ENCODE results near the gene ARHGAP15. TPM values are rescaled to one million over a fixed set of nuclear protein-coding genes. Genes with fewer than 3 reads are reported as not detected.
A peak's percentile ranks its signal among the peaks of the same experiment; 100 is the strongest.

Gene ARHGAP15
- total and polyA plus RNA-seq, 2 experiments from 2014 or later = 0.26 TPM; not detected in 1

DNA sequence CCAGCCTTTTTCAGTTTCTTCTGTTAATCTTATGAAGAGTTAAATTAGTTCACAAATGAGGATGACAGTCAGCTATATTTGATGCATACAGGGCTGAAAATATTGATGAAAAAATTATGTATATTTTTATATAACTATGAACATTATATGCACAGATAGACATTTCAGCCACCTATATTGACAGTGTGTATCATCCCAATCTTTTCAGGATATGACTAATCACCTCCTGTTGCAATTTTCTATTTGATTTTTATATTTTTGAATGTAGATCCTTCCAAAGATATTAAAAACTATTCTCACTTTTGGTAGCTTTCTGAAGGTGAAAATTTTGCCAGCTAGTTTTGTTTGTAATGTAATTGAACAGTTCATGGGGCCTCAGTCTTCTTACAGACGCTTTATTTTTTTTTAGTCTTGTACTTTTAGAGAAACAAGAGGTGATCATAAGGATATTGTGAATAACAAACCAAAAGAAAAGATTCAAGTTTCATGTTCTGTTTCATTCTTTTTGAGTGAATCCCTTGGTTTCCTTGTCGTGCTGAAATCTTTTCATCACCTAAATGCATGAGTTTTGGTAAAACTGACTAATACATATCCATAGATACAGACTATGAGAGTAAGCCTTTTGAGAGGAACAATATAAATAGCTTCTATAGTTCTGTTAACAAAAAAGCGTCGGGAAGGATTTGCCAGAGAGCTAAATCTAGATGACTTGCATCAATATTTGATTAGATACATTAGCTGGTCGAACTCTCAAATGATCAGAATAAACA lies 123.1 kb downstream of the ARHGAP15 start:
- no peaks in the 10 kb centered on the region for H4K20me1 ChIP-seq (replicated peaks; ENCODE audit: insufficient read depth)
- no peak overlapping the region for H2AFZ ChIP-seq
- DNase-seq (ENCODE audit: low spot score) = no peak
- peaks cover 7% of the 10 kb centered on the region; the same call in 2 of the 3 replicates for H3K4me1 Mint-ChIP-seq
- H3F3A ChIP-seq (replicated peaks; ENCODE audit: low read depth) = no peaks in the 10 kb centered on the region
- H3K9me2 ChIP-seq (ENCODE audit: insufficient read depth) = no peaks in the 10 kb centered on the region
- H3K9me3 Mint-ChIP-seq = 0 out of 3 replicates have a peak, but pooled peaks cover 2% of the 10 kb centered on the region
- no peak overlapping the region for H3K27ac Mint-ChIP-seq
- no peak for ATAC-seq
- H3K4me2 ChIP-seq = no peak overlapping the region
- no peak for TF ChIP-seq EZH2phosphoT487 (IDR thresholded peaks at IDR 0.05; ENCODE audit: unreplicated experiment)
- TF ChIP-seq, protein P1, sequence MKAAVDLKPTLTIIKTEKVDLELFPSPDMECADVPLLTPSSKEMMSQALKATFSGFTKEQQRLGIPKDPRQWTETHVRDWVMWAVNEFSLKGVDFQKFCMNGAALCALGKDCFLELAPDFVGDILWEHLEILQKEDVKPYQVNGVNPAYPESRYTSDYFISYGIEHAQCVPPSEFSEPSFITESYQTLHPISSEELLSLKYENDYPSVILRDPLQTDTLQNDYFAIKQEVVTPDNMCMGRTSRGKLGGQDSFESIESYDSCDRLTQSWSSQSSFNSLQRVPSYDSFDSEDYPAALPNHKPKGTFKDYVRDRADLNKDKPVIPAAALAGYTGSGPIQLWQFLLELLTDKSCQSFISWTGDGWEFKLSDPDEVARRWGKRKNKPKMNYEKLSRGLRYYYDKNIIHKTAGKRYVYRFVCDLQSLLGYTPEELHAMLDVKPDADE (IDR thresholded peaks at IDR 0.05) = no peak
- no peak for TF ChIP-seq ZNF331 (CRISPR knock-in tag; IDR thresholded peaks at IDR 0.05; ENCODE audit: low read depth)
- TF ChIP-seq JUNB (IDR thresholded peaks at IDR 0.05; ENCODE audit: unreplicated experiment) = no peak
- TF ChIP-seq ZNF114 (CRISPR knock-in tag; IDR thresholded peaks at IDR 0.05) = no peak
- TF ChIP-seq, protein P2, sequence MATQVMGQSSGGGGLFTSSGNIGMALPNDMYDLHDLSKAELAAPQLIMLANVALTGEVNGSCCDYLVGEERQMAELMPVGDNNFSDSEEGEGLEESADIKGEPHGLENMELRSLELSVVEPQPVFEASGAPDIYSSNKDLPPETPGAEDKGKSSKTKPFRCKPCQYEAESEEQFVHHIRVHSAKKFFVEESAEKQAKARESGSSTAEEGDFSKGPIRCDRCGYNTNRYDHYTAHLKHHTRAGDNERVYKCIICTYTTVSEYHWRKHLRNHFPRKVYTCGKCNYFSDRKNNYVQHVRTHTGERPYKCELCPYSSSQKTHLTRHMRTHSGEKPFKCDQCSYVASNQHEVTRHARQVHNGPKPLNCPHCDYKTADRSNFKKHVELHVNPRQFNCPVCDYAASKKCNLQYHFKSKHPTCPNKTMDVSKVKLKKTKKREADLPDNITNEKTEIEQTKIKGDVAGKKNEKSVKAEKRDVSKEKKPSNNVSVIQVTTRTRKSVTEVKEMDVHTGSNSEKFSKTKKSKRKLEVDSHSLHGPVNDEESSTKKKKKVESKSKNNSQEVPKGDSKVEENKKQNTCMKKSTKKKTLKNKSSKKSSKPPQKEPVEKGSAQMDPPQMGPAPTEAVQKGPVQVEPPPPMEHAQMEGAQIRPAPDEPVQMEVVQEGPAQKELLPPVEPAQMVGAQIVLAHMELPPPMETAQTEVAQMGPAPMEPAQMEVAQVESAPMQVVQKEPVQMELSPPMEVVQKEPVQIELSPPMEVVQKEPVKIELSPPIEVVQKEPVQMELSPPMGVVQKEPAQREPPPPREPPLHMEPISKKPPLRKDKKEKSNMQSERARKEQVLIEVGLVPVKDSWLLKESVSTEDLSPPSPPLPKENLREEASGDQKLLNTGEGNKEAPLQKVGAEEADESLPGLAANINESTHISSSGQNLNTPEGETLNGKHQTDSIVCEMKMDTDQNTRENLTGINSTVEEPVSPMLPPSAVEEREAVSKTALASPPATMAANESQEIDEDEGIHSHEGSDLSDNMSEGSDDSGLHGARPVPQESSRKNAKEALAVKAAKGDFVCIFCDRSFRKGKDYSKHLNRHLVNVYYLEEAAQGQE (IDR thresholded peaks at IDR 0.05; ENCODE audit: unreplicated experiment) = no peak
- no peak for TF ChIP-seq EZH2 (IDR thresholded peaks at IDR 0.05; ENCODE audit: low read depth, unreplicated experiment)
- no peaks in the 10 kb centered on the region for H3K79me2 ChIP-seq (replicated peaks; ENCODE audit: insufficient read depth)
- no peak overlapping the region for H3K4me3 ChIP-seq
- H3K36me3 ChIP-seq (ENCODE audit: insufficient read depth) = no peaks in the 10 kb centered on the region
- no peaks in the 10 kb centered on the region for H3K4me1 ChIP-seq (ENCODE audit: insufficient read depth)
- H3K4me3 Mint-ChIP-seq = no peak overlapping the region
- no peaks in the 10 kb centered on the region for H3K27me3 Mint-ChIP-seq (ENCODE audit: insufficient read depth, low read depth, poor library complexity)
- H3K36me3 Mint-ChIP-seq (ENCODE audit: low read depth) = 0 out of 3 replicates have a peak, but pooled peaks cover 4% of the 10 kb centered on the region
- no peaks in the 10 kb centered on the region for H3K27me3 ChIP-seq (ENCODE audit: insufficient read depth)
- no peak overlapping the region for H3K27ac ChIP-seq (ENCODE audit: low read depth)

DNA sequence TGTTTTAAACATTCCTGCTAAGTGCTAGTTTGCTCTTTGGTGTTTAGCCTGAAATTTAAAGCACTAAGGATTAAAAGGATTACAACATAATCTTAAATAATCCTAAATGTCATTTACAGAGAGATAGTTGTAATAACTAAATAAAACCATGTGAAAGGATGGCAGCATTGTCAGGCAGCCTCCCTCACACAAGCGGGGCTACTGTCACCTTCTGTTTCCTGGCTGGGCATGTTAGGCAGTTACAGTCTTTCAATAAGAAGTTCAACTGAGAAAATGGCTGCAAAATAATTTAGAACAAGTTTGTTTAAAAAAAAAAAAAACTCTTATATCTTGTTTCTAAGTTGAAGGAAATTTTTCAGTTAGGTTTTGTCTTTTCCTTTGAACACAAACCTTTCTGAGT lies 124.9 kb downstream of the ARHGAP15 start:
- no peaks in the 10 kb centered on the region for H3K27me3 Mint-ChIP-seq (ENCODE audit: insufficient read depth, low read depth, poor library complexity)
- Histone ChIP-seq H2AFZ (peak overlapping the region; percentile 14; the same call in 1 of the 2 replicates), H3K4me2 (no peak overlapping the region), H3K9me2 (ENCODE audit: insufficient read depth) (no peaks in the 10 kb centered on the region), H4K20me1 (replicated peaks; ENCODE audit: insufficient read depth) (no peaks in the 10 kb centered on the region), H3K27ac (ENCODE audit: low read depth) (no peak overlapping the region), H3K4me3 (no peak overlapping the region), H3K79me2 (replicated peaks; ENCODE audit: insufficient read depth) (no peaks in the 10 kb centered on the region), H3K36me3 (ENCODE audit: insufficient read depth) (no peaks in the 10 kb centered on the region), H3F3A (replicated peaks; ENCODE audit: low read depth) (no peaks in the 10 kb centered on the region), H3K4me1 (ENCODE audit: insufficient read depth) (peaks cover 5% of the 10 kb centered on the region), H3K27me3 (ENCODE audit: insufficient read depth) (no peaks in the 10 kb centered on the region)
- 0 out of 3 replicates have a peak, but pooled peaks cover 2% of the 10 kb centered on the region for H3K9me3 Mint-ChIP-seq
- H3K27ac Mint-ChIP-seq = no peak overlapping the region
- 0 out of 3 replicates have a peak, but pooled peaks cover 4% of the 10 kb centered on the region for H3K36me3 Mint-ChIP-seq (ENCODE audit: low read depth)
- H3K4me3 Mint-ChIP-seq = no peak overlapping the region
- peaks cover 16% of the 10 kb centered on the region for H3K4me1 Mint-ChIP-seq
- DNase-seq (ENCODE audit: low spot score) (no peak), ATAC-seq (no peak)
- no peak for TF ChIP-seq EZH2phosphoT487 (IDR thresholded peaks at IDR 0.05; ENCODE audit: unreplicated experiment)
- TF ChIP-seq CREB1 (CRISPR knock-in tag; IDR thresholded peaks at IDR 0.05; ENCODE audit: low read depth) = no peak
- TF ChIP-seq STAT1 (IDR thresholded peaks at IDR 0.05; ENCODE audit: unreplicated experiment) = no peak
- TF ChIP-seq, protein P3, sequence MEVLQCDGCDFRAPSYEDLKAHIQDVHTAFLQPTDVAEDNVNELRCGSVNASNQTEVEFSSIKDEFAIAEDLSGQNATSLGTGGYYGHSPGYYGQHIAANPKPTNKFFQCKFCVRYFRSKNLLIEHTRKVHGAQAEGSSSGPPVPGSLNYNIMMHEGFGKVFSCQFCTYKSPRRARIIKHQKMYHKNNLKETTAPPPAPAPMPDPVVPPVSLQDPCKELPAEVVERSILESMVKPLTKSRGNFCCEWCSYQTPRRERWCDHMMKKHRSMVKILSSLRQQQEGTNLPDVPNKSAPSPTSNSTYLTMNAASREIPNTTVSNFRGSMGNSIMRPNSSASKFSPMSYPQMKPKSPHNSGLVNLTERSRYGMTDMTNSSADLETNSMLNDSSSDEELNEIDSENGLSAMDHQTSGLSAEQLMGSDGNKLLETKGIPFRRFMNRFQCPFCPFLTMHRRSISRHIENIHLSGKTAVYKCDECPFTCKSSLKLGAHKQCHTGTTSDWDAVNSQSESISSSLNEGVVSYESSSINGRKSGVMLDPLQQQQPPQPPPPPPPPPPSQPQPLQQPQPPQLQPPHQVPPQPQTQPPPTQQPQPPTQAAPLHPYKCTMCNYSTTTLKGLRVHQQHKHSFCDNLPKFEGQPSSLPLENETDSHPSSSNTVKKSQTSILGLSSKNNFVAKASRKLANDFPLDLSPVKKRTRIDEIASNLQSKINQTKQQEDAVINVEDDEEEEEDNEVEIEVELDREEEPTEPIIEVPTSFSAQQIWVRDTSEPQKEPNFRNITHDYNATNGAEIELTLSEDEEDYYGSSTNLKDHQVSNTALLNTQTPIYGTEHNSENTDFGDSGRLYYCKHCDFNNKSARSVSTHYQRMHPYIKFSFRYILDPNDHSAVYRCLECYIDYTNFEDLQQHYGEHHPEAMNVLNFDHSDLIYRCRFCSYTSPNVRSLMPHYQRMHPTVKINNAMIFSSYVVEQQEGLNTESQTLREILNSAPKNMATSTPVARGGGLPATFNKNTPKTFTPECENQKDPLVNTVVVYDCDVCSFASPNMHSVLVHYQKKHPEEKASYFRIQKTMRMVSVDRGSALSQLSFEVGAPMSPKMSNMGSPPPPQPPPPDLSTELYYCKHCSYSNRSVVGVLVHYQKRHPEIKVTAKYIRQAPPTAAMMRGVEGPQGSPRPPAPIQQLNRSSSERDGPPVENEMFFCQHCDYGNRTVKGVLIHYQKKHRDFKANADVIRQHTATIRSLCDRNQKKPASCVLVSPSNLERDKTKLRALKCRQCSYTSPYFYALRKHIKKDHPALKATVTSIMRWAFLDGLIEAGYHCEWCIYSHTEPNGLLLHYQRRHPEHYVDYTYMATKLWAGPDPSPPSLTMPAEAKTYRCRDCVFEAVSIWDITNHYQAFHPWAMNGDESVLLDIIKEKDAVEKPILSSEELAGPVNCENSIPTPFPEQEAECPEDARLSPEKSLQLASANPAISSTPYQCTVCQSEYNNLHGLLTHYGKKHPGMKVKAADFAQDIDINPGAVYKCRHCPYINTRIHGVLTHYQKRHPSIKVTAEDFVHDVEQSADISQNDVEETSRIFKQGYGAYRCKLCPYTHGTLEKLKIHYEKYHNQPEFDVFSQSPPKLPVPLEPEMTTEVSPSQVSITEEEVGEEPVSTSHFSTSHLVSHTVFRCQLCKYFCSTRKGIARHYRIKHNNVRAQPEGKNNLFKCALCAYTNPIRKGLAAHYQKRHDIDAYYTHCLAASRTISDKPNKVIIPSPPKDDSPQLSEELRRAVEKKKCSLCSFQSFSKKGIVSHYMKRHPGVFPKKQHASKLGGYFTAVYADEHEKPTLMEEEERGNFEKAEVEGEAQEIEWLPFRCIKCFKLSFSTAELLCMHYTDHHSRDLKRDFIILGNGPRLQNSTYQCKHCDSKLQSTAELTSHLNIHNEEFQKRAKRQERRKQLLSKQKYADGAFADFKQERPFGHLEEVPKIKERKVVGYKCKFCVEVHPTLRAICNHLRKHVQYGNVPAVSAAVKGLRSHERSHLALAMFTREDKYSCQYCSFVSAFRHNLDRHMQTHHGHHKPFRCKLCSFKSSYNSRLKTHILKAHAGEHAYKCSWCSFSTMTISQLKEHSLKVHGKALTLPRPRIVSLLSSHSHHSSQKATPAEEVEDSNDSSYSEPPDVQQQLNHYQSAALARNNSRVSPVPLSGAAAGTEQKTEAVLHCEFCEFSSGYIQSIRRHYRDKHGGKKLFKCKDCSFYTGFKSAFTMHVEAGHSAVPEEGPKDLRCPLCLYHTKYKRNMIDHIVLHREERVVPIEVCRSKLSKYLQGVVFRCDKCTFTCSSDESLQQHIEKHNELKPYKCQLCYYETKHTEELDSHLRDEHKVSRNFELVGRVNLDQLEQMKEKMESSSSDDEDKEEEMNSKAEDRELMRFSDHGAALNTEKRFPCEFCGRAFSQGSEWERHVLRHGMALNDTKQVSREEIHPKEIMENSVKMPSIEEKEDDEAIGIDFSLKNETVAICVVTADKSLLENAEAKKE (CRISPR knock-in tag; IDR thresholded peaks at IDR 0.05) = no peak

All from GM23338 (cell line).